Activated T-helper 2 cell treated with anti-CD3 and anti-CD28 coated beads, Interferon-gamma antibody, Interleukin-2, Interleukin-4, amounts not matched to agents 10 μg/mL and 5 μg/mL and 100 μg/mL, durations not matched to agents 14 hours and 24 hours and 36 hours (primary cell): ENCODE measurements around the gene SLC43A3. TPM values are rescaled to one million over a fixed set of nuclear protein-coding genes. Genes with fewer than 3 reads are reported as not detected.
"Not testable (repeated sequence)": the region's sequence is repeated elsewhere in the genome, so short reads cannot be mapped to it uniquely, and the experiment has no call there.

Source experiments
- DNase-seq: peaks from one replicate; pipeline ENCODE4 v3.0.0; 2021; ENCODE audit warnings: low spot score
- H3K27ac Mint-ChIP-seq: one replicate; pipeline ENCODE4 v1.8.0; 2021; ENCODE audit warnings: mixed read lengths
- H3K27me3 Mint-ChIP-seq: one replicate; pipeline ENCODE4 v1.8.0; 2021; ENCODE audit warnings: low read depth, mixed read lengths
- H3K36me3 Mint-ChIP-seq: one replicate; pipeline ENCODE4 v1.8.0; 2021; ENCODE audit warnings: low read depth, mixed read lengths
- H3K4me1 Mint-ChIP-seq: one replicate; pipeline ENCODE4 v1.8.0; 2021; ENCODE audit warnings: low read depth, mixed read lengths
- H3K4me3 Mint-ChIP-seq: one replicate; pipeline ENCODE4 v1.8.0; 2021; ENCODE audit warnings: low read depth, mild to moderate bottlenecking, moderate library complexity, mixed read lengths
- H3K9me3 Mint-ChIP-seq: one replicate; pipeline ENCODE4 v1.8.0; 2021; ENCODE audit warnings: mixed read lengths
- intact Hi-C: fragments of 100-400 bp; cut with micrococcal nuclease; formaldehyde crosslinking; loops from one replicate; pipeline ENCODE4 v1.15.1; 2023
- total RNA-seq: library from RNA; stranded (reverse); gene quantifications from 2 replicates; pipeline ENCODE4 v1.2.3, GENCODE V29; 2022

The SLC43A3 gene
- total RNA-seq, 1 donor from 2014 or later: 189 TPM

- Mint-ChIP-seq H3K9me3 (no peaks in the 10 kb centered on the region), H3K4me3 (no peak overlapping the region), H3K4me1 (peaks cover 28% of the 10 kb centered on the region), H3K27ac (peak overlapping the region; percentile 98), H3K36me3 (peaks cover 57% of the 10 kb centered on the region), H3K27me3 (no peaks in the 10 kb centered on the region)
- intact Hi-C loops: no loop called here
- DNase-seq: no peak
Observed at GRCh38 chr11:57405271-57405860, 21.6 kb downstream of the SLC43A3 start.

GRCh38 chr11:57403802-57404147 is 23.1 kb downstream of the SLC43A3 start:
- Mint-ChIP-seq H3K4me1 (peaks cover 25% of the 10 kb centered on the region), H3K4me3 (no peak overlapping the region), H3K36me3 (peaks cover 41% of the 10 kb centered on the region), H3K27me3 (no peaks in the 10 kb centered on the region), H3K9me3 (no peaks in the 10 kb centered on the region), H3K27ac (no peak overlapping the region)
- DNase-seq: no peak
- intact Hi-C loops: no loop called here

DNA sequence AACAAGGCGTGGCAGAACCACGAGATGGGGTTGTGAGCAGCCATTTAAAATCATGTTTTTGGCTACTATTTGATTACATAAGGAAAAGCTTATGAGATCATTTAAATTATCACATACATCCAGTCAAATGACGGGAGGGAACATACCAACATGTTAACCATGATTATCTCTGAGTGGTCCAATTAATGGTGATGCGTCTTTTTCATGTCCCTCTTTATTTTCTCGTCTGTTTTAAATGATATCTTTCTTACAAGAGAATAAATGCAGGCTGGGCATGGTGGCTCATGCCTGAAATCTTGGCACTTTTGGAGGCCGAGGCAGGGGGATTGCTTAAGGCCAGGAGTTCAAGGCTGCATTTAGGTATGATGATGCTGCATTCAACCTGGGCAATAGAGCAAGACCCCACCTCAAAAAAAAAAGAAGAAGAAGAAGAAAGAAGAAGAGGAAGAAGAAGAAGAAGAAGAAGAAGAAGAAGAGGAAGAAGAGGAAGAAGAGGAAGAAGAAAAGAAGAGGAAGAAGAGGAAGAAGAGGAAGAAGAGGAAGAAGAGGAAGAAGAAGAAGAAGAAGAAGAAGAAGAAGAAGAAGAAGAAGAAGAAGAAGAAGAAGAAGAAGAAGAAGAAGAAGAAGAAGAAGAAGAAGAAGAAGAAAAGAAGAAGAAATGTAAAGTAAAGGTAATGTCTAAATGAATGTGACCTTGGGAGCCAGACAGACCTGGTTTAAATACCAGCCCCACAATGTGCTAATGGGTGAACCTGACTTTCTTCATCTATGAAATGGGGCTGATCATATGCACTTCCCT is 23.7 kb downstream of the SLC43A3 start:
- peaks cover 25% of the 10 kb centered on the region for H3K4me1 Mint-ChIP-seq
- H3K27me3 Mint-ChIP-seq, H3K9me3 Mint-ChIP-seq, H3K27ac Mint-ChIP-seq, intact Hi-C loops, DNase-seq, H3K4me3 Mint-ChIP-seq: not testable (repeated sequence)
- peaks cover 37% of the 10 kb centered on the region for H3K36me3 Mint-ChIP-seq

GRCh38 chr11:57402188-57403002 is 24.5 kb downstream of the SLC43A3 start:
- no peaks in the 10 kb centered on the region for H3K27me3 Mint-ChIP-seq
- H3K4me3 Mint-ChIP-seq: no peak overlapping the region
- no peaks in the 10 kb centered on the region for H3K9me3 Mint-ChIP-seq
- no peak for DNase-seq
- intact Hi-C loops: no loop called here
- peaks cover 24% of the 10 kb centered on the region for H3K4me1 Mint-ChIP-seq
- H3K27ac Mint-ChIP-seq: no peak overlapping the region
- H3K36me3 Mint-ChIP-seq: peaks cover 29% of the 10 kb centered on the region

DNA sequence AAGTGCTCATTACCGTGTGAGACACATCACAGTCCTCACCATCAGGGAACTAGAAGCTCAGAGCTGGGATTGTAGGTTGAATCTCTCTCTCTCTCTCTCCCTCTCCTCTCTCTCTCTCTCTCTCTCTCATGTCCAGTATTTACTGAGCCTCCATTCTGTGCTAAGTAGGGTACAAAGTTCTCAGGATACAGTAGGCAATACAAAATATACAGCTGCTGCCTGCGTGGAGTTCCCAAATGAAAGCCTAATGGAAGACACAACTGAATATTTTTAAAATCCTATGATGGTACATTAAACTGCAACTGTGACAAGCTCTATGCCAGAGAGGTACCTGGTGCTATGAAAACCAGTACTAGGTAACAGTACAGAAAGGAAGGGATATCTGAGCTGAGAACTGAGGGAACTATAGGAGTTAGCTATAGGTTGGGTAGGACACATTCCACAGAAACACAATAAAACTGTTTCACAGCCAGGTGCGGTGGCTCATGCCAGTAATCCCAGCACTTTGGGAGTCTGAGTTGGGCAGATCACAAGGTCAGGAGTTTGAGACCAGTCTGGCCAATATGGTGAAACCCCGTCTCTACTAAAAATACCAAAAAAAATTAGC is 26.8 kb downstream of the SLC43A3 start:
- intact Hi-C loops: no loop called here
- Mint-ChIP-seq H3K9me3 (no peaks in the 10 kb centered on the region), H3K27me3 (no peaks in the 10 kb centered on the region), H3K4me1 (peaks cover 2% of the 10 kb centered on the region), H3K36me3 (peaks cover 6% of the 10 kb centered on the region), H3K27ac (no peak overlapping the region), H3K4me3 (no peak overlapping the region)
- no peak for DNase-seq

GRCh38 chr11:57399221-57399620 is 27.7 kb downstream of the SLC43A3 start:
- no peak for DNase-seq
- no peak overlapping the region for H3K4me3 Mint-ChIP-seq
- peaks cover 3% of the 10 kb centered on the region for H3K36me3 Mint-ChIP-seq
- no peaks in the 10 kb centered on the region for H3K27me3 Mint-ChIP-seq
- H3K9me3 Mint-ChIP-seq: no peaks in the 10 kb centered on the region
- H3K27ac Mint-ChIP-seq: no peak overlapping the region
- intact Hi-C loops: no loop called here
- peaks cover 1% of the 10 kb centered on the region for H3K4me1 Mint-ChIP-seq

- H3K4me3 Mint-ChIP-seq: no peak overlapping the region
- H3K36me3 Mint-ChIP-seq: no peaks in the 10 kb centered on the region
- intact Hi-C loops: no loop called here
- no peak for DNase-seq
- no peaks in the 10 kb centered on the region for H3K9me3 Mint-ChIP-seq
- H3K27me3 Mint-ChIP-seq: no peaks in the 10 kb centered on the region
- H3K4me1 Mint-ChIP-seq: no peaks in the 10 kb centered on the region
- H3K27ac Mint-ChIP-seq: no peak overlapping the region
Observed at GRCh38 chr11:57397394-57397990, 29.4 kb downstream of the SLC43A3 start.

DNA sequence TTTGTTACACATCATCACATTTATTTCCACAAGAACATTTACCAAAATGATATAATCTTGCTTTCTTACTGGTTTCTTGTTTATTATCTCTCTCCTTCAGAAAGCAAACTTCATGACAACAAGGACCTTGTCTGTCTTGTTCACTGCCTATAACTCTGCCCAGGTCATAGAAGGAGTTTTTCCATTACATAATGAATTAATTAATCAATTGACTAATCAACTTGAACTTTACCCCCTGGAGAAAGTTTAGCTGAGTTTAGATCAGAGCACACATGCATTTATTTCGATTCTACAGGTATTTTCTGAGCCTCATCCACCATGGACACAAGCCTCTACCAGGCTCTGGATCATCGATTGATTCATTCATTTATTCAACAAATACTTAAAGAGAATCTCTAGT is 30.2 kb downstream of the SLC43A3 start:
- no peaks in the 10 kb centered on the region for H3K4me1 Mint-ChIP-seq
- intact Hi-C loops: no loop called here
- no peak for DNase-seq
- no peaks in the 10 kb centered on the region for H3K27me3 Mint-ChIP-seq
- no peaks in the 10 kb centered on the region for H3K36me3 Mint-ChIP-seq
- no peaks in the 10 kb centered on the region for H3K9me3 Mint-ChIP-seq
- H3K4me3 Mint-ChIP-seq: no peak overlapping the region
- H3K27ac Mint-ChIP-seq: no peak overlapping the region

DNA sequence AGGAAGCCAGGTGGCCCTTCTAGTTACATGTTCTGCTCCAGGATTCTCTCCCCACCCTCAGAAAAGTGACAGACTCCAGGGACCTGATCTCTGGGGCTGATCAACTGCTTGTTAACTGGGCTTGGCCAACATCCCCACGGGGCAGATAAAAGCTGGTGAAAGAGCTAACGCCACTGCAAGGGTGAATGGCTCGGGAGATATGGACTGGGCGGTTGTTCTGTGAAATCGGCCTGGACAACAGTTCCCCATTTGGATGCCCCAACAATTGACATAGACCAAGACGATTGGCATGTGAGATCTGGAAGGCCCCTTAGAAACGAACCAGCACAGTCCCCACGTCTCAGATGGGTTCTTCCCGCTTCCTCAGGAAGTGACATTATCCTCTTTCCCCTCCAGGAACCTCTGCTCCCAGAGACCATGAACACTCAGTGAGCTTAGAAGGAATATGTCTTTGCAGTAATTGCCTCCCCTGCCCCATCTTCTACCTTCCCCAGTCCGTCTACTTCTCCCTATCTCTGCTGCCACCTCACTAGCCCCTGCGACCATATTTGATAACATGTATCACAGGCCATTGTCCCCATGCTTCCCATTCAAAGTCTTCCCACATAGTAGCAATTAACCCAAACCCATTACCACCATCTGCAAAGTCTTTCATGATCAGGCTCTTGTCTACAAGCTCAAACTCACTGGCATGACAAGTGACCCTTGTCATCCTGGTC is 30.9 kb downstream of the SLC43A3 start:
- Mint-ChIP-seq H3K9me3 (no peaks in the 10 kb centered on the region), H3K27me3 (no peaks in the 10 kb centered on the region), H3K27ac (no peak overlapping the region), H3K4me3 (no peak overlapping the region), H3K36me3 (no peaks in the 10 kb centered on the region), H3K4me1 (no peaks in the 10 kb centered on the region)
- intact Hi-C loops: no loop called here
- no peak for DNase-seq

GRCh38 chr11:57394203-57394965 is 32.5 kb downstream of the SLC43A3 start:
- H3K9me3 Mint-ChIP-seq: no peaks in the 10 kb centered on the region
- H3K27me3 Mint-ChIP-seq: no peaks in the 10 kb centered on the region
- no peak overlapping the region for H3K4me3 Mint-ChIP-seq
- no peak overlapping the region for H3K27ac Mint-ChIP-seq
- DNase-seq: no peak
- H3K36me3 Mint-ChIP-seq: no peaks in the 10 kb centered on the region
- no peaks in the 10 kb centered on the region for H3K4me1 Mint-ChIP-seq
- intact Hi-C loops: no loop called here

GRCh38 chr11:57392763-57393105 is 34.2 kb downstream of the SLC43A3 start:
- DNase-seq: no peak
- H3K36me3 Mint-ChIP-seq: no peaks in the 10 kb centered on the region
- intact Hi-C loops: no loop called here

More at GRCh38 chr11:57392763-57393105, 34.2 kb downstream of the SLC43A3 start:
- Mint-ChIP-seq H3K27me3 (no peaks in the 10 kb centered on the region), H3K4me3 (no peak overlapping the region), H3K9me3 (no peaks in the 10 kb centered on the region), H3K27ac (no peak overlapping the region), H3K4me1 (no peaks in the 10 kb centered on the region)
